ENCODE results near the gene ADSS2.

Gene ADSS2

GRCh38 chr1:244436336-244437085, 15.2 kb downstream of the ADSS2 start:
- TF ChIP-seq, protein P1, sequence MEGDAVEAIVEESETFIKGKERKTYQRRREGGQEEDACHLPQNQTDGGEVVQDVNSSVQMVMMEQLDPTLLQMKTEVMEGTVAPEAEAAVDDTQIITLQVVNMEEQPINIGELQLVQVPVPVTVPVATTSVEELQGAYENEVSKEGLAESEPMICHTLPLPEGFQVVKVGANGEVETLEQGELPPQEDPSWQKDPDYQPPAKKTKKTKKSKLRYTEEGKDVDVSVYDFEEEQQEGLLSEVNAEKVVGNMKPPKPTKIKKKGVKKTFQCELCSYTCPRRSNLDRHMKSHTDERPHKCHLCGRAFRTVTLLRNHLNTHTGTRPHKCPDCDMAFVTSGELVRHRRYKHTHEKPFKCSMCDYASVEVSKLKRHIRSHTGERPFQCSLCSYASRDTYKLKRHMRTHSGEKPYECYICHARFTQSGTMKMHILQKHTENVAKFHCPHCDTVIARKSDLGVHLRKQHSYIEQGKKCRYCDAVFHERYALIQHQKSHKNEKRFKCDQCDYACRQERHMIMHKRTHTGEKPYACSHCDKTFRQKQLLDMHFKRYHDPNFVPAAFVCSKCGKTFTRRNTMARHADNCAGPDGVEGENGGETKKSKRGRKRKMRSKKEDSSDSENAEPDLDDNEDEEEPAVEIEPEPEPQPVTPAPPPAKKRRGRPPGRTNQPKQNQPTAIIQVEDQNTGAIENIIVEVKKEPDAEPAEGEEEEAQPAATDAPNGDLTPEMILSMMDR (IDR thresholded peaks at IDR 0.05; ENCODE audit: low read depth, low read length, missing control alignments): no peak
- in situ Hi-C loops (cut with HindIII; ENCODE audit: low sequenced_read_pairs): no loop called here
- DNase-seq (ENCODE audit: low read depth): no peak
- H3K4me3 ChIP-seq (ENCODE audit: low read depth, low read length): no peak overlapping the region

- no peak overlapping the region for H3K4me3 ChIP-seq (ENCODE audit: low read depth, low read length)
- in situ Hi-C loops (cut with HindIII; ENCODE audit: low sequenced_read_pairs): no loop called here
- TF ChIP-seq, protein P1 (IDR thresholded peaks at IDR 0.05; ENCODE audit: low read depth, low read length, missing control alignments): no peak
- DNase-seq (ENCODE audit: low read depth): no peak
These were observed 16.0 kb downstream of the ADSS2 start for GRCh38 chr1:244435562-244436205.

DNA sequence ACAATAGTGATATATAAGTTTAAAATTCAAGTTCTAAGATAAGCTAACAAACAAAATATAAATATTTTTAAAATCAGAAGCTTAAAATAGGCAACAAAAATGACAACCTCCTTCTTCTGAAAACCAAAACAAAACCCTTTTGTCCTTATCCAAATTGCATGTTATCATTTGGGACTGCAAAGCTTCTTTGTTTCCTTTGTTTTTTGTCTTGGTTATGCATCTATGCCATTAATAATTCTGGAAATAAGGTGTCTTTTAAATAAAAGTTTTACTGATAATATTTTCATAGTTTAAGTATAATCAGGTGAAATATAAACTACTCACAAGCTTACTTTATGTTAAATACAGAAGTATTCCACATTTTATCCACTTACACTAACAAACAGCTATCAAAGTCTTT, 20.5 kb downstream of the ADSS2 start:
- in situ Hi-C loops (cut with HindIII; ENCODE audit: low sequenced_read_pairs): no loop called here
- no peak overlapping the region for H3K4me3 ChIP-seq (ENCODE audit: low read depth, low read length)
- TF ChIP-seq, protein P1 (IDR thresholded peaks at IDR 0.05; ENCODE audit: low read depth, low read length, missing control alignments): no peak
- no peak for DNase-seq (ENCODE audit: low read depth)

DNA sequence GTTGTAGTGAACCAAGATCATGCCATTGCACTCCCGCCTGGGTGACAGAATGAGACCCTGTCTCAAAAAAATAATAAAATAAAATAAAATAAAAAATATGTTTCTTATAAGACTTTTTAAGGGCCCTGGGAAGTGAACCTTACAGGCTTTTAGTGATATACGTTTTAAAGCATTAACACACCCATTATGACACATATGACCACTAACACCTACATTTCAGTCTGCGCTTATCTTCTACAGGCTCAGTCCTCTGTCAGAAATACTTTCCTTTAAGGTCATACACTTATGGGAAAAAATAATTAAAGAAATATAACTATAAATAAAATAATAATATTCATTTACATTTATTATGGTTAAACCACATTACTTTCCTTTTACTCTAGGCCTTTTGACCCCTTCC, 21.9 kb downstream of the ADSS2 start:
- TF ChIP-seq, protein P1 (IDR thresholded peaks at IDR 0.05; ENCODE audit: low read depth, low read length, missing control alignments): no peak
- in situ Hi-C loops (cut with HindIII; ENCODE audit: low sequenced_read_pairs): no loop called here
- no peak for DNase-seq (ENCODE audit: low read depth)
- H3K4me3 ChIP-seq (ENCODE audit: low read depth, low read length): no peak overlapping the region

DNA sequence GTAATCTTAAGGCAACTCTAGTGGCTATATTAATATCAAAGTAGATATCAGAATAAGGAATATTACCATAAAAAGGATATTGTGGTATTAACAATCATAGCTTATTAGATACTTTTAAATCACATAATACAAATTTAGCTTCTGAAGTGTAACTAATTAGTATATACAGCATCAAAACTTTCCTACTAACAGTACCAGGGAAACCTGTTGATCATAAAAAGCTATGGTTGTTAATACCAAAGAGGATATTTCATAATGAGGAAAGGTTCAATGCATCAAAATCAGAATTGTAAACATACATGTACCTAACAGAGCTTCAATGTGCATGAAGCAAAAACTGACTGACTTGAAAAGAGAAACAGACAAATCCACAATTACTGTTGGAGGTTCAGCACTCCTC, 24.1 kb downstream of the ADSS2 start:
- DNase-seq (ENCODE audit: low read depth): no peak
- in situ Hi-C loops (cut with HindIII; ENCODE audit: low sequenced_read_pairs): no loop called here
- no peak overlapping the region for H3K4me3 ChIP-seq (ENCODE audit: low read depth, low read length)
- TF ChIP-seq, protein P1 (IDR thresholded peaks at IDR 0.05; ENCODE audit: low read depth, low read length, missing control alignments): no peak

DNA sequence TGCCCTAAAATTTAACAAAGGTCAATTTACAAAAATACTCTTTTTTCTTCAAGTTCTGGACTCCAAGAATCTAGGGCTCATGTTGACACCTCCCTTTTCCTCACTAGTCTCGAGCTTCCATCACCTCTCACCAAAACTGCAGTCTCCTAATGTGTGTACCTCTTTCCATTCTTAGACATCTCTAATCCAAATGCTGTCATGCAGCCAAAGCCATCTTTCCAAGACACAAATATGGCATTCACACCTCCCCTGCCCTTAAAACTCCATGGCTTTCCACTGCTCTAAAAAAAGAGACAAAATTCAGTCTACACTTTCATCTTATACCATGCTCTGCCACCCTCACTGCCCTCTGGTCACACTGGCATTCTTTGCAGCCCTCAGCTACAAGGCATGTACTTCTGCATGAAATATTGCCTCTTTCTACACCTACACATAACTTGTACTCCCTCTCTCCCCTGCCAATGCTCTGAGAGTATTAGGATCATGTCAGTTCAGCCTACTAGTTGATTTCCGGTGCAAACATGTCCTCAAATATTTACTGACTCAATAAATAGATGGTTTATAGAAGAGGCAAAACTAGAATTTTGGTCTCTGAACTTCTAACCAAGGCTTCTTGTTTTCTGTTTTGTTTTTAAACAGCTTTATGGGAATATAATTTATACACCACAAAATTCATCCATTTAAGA, 26.9 kb downstream of the ADSS2 start:
- DNase-seq (ENCODE audit: low read depth): no peak
- in situ Hi-C loops (cut with HindIII; ENCODE audit: low sequenced_read_pairs): no loop called here
- TF ChIP-seq, protein P1 (IDR thresholded peaks at IDR 0.05; ENCODE audit: low read depth, low read length, missing control alignments): no peak
- no peak overlapping the region for H3K4me3 ChIP-seq (ENCODE audit: low read depth, low read length)

Data from astrocyte of the cerebellum (primary cell).